GM12874 (cell line): ENCODE results near the gene PPIF.

ENCODE experiments used
- TF ChIP-seq, protein P1 (sequence below): IDR thresholded peaks from 2 replicates; pipeline ENCODE4 v1.5.1; 2011; ENCODE audit warnings: low read depth, mild to moderate bottlenecking, control low read depth, low read length, moderate library complexity; ENCODE audit not compliant: insufficient read depth

PPIF gene

DNA sequence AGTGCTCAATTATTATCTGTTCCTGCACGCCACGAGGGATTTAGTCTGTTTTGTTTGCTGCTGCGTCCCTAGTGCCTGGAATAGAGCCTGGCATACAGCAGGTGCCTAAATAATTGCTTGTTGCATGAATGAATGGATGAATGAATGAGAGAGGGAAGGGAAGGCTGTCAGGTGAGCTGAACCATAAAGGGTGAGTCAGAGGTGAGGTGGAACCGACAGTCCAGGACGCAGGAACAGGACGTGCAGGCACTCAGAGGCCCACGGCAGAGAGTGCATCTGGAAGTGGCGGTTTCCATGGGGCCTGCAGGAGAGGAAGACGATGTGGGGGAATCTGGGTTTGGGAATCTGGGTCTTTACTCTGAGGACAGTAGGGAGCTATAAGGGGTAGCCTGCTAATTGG, 17.7 kb upstream of the PPIF start:
- TF ChIP-seq, protein P1, sequence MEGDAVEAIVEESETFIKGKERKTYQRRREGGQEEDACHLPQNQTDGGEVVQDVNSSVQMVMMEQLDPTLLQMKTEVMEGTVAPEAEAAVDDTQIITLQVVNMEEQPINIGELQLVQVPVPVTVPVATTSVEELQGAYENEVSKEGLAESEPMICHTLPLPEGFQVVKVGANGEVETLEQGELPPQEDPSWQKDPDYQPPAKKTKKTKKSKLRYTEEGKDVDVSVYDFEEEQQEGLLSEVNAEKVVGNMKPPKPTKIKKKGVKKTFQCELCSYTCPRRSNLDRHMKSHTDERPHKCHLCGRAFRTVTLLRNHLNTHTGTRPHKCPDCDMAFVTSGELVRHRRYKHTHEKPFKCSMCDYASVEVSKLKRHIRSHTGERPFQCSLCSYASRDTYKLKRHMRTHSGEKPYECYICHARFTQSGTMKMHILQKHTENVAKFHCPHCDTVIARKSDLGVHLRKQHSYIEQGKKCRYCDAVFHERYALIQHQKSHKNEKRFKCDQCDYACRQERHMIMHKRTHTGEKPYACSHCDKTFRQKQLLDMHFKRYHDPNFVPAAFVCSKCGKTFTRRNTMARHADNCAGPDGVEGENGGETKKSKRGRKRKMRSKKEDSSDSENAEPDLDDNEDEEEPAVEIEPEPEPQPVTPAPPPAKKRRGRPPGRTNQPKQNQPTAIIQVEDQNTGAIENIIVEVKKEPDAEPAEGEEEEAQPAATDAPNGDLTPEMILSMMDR, result no peak

- TF ChIP-seq, protein P1, result no peak
Observed at GRCh38 chr10:79331226-79331625, 16.0 kb upstream of the PPIF start.

DNA sequence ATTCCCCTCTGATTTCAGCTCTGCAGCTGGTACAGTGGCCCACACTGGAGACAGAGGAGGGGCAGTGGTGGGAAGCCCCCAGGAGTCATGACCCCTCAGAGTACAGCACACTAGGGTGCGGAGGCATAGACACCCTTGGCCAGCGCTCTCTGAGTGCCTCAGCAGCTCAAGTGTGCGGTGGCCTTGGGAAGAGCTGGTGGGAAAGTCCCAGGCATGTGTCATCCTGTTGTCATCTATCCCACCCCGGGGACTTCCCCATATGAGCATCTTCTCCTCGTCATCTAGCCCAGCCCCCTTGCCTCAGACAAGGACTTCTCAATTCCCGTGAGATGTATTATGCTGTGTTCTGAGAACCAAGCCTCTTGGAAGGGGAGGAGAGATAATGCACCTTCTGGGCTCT, 15.6 kb upstream of the PPIF start:
- TF ChIP-seq, protein P1, result no peak

- TF ChIP-seq, protein P1, result no peak
Observed at GRCh38 chr10:79333513-79333912, 13.8 kb upstream of the PPIF start.

GRCh38 chr10:79334573-79334972, 12.7 kb upstream of the PPIF start:
- TF ChIP-seq, protein P1, result no peak

DNA sequence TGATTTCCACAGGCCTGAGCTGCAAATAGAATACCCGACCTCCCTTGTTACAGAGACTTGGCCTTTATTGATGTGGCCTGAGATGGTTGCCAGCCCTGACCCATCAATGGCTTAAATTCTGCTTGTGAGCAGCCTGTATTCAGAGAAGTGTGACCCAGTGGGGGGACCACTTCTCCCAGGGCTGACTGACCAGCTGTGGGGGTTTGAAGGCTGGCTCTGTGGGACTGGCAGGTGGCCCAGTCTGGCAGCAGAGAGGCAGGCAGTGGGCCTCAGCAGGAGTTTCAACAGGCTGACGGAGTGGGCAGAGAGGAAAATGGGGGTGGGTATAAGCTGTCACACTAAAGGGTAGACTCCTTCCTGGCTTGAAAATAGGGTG, 12.2 kb upstream of the PPIF start:
- TF ChIP-seq, protein P1, result no peak

- TF ChIP-seq, protein P1, result no peak
Observed at GRCh38 chr10:79335470-79336235, 11.6 kb upstream of the PPIF start.

DNA sequence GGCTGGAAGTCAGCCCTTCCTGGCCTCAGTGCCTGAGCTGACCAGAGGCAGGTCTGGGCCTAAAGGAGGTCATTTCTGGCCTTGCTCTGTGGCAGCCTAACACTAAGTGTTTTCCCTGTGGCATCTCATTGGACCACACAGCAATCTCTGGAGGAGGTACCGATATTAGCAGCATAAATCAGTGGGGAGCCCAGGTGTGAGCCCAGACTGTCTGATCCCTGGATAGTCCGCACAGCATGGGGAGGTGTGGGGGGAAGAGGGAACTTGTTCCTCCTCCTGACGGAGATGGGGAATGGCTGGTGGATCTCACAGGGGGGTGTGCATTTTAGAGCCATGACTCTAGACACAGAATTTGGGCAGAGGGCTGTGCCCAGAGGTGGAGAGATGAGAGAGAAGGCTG, 11.0 kb upstream of the PPIF start:
- TF ChIP-seq, protein P1, result no peak
